ENCODE measurements around the gene TYW1.
"Not testable (repeated sequence)": the region's sequence is repeated elsewhere in the genome, so short reads cannot be mapped to it uniquely, and the experiment has no call there.

- TF ChIP-seq, protein P1, sequence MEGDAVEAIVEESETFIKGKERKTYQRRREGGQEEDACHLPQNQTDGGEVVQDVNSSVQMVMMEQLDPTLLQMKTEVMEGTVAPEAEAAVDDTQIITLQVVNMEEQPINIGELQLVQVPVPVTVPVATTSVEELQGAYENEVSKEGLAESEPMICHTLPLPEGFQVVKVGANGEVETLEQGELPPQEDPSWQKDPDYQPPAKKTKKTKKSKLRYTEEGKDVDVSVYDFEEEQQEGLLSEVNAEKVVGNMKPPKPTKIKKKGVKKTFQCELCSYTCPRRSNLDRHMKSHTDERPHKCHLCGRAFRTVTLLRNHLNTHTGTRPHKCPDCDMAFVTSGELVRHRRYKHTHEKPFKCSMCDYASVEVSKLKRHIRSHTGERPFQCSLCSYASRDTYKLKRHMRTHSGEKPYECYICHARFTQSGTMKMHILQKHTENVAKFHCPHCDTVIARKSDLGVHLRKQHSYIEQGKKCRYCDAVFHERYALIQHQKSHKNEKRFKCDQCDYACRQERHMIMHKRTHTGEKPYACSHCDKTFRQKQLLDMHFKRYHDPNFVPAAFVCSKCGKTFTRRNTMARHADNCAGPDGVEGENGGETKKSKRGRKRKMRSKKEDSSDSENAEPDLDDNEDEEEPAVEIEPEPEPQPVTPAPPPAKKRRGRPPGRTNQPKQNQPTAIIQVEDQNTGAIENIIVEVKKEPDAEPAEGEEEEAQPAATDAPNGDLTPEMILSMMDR (IDR thresholded peaks at IDR 0.05): not testable (repeated sequence)
- not testable (repeated sequence) for TF ChIP-seq SIN3A (IDR thresholded peaks at IDR 0.05; ENCODE audit: borderline replicate concordance, insufficient read depth, low read depth, low read length); POLR2AphosphoS5 (IDR thresholded peaks at IDR 0.05; ENCODE audit: low read depth, low read length); REST (IDR thresholded peaks at IDR 0.05; ENCODE audit: insufficient read depth in 1 of 2, low read depth in 2 of 2, low read length in 1 of 2); TCF7L2 (IDR thresholded peaks at IDR 0.05; ENCODE audit: low read depth, low read length)
Measured at GRCh38 chr7:67025459-67025858, 28.8 kb downstream of the TYW1 start.

All from Panc1 (cell line).